Vagina (tissue), 2 donors: ENCODE measurements around the gene SLC19A2. TPM values are rescaled to one million over a fixed set of nuclear protein-coding genes. Genes with fewer than 3 reads are reported as not detected.

Experiments used
- DNase-seq, 2 donors: peaks; one replicate each; pipeline ENCODE4 v3.0.0-alpha.2; 2017; ENCODE audit errors: extremely low spot score in 2 of 2
- H3K27ac ChIP-seq: fragments of 200-600 bp; sonication (generic); one replicate; pipeline ENCODE4 v1.5.1; 2019
- H3K27me3 ChIP-seq: fragments of 200-600 bp; sonication (generic); one replicate; pipeline ENCODE4 v1.5.1; 2019
- H3K36me3 ChIP-seq, 2 donors: fragments of 200-600 bp; sonication (generic); one replicate each; pipeline ENCODE4 v1.5.1; 2017 to 2019
- H3K4me1 ChIP-seq: fragments of 200-600 bp; sonication (generic); one replicate; pipeline ENCODE4 v1.5.1; 2019
- H3K4me3 ChIP-seq, 2 donors: fragments of 200-600 bp; sonication (generic); 1 replicate in 1 of 2; 2 replicates in 1 of 2; pipeline ENCODE4 v1.5.1; 2016 to 2019
- H3K9me3 ChIP-seq: fragments of 200-600 bp; sonication (generic); one replicate; pipeline ENCODE4 v1.5.1; 2019
- POLR2A ChIP-seq, 2 donors: fragments of 450-650 bp; IDR thresholded peaks; one replicate each; pipeline ENCODE4 v1.6.1; 2017; ENCODE audit warnings: antibody characterized with exemption in 2 of 2, mild to moderate bottlenecking in 2 of 2, moderate library complexity in 2 of 2
- POLR2AphosphoS5 ChIP-seq, 2 donors: sonication (generic); formaldehyde crosslinking; IDR thresholded peaks; one replicate each; pipeline ENCODE4 v1.9.0; 2017; ENCODE audit warnings: antibody characterized with exemption in 2 of 2, mild to moderate bottlenecking in 2 of 2, low read depth in 1 of 2; ENCODE audit not compliant: insufficient read depth in 1 of 2
- intact Hi-C: fragments of 100-400 bp; cut with DNase I; formaldehyde crosslinking; loops from one replicate; pipeline ENCODE4 v1.15.1; 2023
- total RNA-seq: library from RNA; depleted of rRNA; stranded (reverse); fragments of >200 nt; gene quantifications from one replicate; pipeline ENCODE4 v1.2.3, GENCODE V29; 2016
- TF ChIP-seq, protein P1 (sequence below), 3 experiments: fragments of 450-650 bp in 2 of 3; fragments of 200-600 bp in 1 of 3; sonication (generic) in 1 of 3; IDR thresholded peaks; one replicate each; pipeline ENCODE4 v1.5.1; 2017 to 2019; ENCODE audit warnings: antibody characterized with exemption in 3 of 3, mild to moderate bottlenecking in 2 of 3, moderate library complexity in 2 of 3

The SLC19A2 gene
- total RNA-seq, 1 donor from 2014 or later, result 21.1 TPM

DNA sequence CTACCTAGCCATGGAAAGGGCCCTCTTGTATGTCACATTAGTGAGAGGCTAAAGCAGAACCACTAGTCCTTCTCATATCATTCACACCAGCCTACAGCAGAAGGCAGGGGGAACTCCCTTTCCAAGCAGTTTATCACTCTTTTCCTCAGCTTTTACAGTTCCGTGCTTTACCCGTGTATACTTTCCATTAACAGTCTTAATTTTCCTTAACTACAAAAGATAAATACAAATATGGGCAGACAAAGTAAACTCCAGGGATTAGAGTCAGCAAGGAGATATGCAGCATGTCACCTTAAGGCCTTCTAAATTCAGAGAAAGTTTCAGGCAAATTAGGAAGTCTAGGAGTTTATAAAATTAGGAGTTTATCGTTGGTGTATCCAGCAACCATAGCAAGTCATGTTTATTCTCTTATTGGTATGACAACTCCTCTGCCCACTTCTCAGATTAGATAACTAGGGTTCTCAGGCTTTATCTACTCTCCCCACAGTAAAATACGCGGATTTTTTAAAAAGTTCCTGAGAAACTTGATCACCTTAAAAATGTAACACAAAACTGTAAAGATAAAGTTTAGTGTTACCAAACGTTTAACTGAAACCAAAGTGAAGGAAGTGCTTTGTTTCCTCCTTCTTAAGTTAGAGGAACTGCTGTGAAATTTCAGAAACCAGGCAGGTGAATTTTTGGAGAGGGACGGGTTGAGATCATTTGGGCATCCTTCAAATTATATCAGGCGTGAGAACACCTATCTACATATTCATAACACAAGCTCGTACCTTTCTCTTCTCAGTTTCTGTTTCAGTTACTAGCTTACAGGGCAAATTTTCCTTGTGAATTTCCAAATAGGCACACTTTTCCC, 42.7 kb upstream of the SLC19A2 start:
- Histone ChIP-seq H3K27ac (peak overlapping the region; percentile 57), H3K27me3 (no peaks in the 10 kb centered on the region), H3K4me1 (no peaks in the 10 kb centered on the region), H3K9me3 (no peaks in the 10 kb centered on the region), H3K36me3 (no peaks in the 10 kb centered on the region), H3K4me3 (no peak overlapping the region)
- intact Hi-C loops, result no loop called here
- TF ChIP-seq, protein P1, sequence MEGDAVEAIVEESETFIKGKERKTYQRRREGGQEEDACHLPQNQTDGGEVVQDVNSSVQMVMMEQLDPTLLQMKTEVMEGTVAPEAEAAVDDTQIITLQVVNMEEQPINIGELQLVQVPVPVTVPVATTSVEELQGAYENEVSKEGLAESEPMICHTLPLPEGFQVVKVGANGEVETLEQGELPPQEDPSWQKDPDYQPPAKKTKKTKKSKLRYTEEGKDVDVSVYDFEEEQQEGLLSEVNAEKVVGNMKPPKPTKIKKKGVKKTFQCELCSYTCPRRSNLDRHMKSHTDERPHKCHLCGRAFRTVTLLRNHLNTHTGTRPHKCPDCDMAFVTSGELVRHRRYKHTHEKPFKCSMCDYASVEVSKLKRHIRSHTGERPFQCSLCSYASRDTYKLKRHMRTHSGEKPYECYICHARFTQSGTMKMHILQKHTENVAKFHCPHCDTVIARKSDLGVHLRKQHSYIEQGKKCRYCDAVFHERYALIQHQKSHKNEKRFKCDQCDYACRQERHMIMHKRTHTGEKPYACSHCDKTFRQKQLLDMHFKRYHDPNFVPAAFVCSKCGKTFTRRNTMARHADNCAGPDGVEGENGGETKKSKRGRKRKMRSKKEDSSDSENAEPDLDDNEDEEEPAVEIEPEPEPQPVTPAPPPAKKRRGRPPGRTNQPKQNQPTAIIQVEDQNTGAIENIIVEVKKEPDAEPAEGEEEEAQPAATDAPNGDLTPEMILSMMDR (IDR thresholded peaks at IDR 0.05), result no peak
- TF ChIP-seq POLR2A (IDR thresholded peaks at IDR 0.05), result no peak
- no peak for TF ChIP-seq POLR2AphosphoS5 (IDR thresholded peaks at IDR 0.05; ENCODE audit: insufficient read depth in 1 of 2, low read depth in 1 of 2)
- no peak for DNase-seq

DNA sequence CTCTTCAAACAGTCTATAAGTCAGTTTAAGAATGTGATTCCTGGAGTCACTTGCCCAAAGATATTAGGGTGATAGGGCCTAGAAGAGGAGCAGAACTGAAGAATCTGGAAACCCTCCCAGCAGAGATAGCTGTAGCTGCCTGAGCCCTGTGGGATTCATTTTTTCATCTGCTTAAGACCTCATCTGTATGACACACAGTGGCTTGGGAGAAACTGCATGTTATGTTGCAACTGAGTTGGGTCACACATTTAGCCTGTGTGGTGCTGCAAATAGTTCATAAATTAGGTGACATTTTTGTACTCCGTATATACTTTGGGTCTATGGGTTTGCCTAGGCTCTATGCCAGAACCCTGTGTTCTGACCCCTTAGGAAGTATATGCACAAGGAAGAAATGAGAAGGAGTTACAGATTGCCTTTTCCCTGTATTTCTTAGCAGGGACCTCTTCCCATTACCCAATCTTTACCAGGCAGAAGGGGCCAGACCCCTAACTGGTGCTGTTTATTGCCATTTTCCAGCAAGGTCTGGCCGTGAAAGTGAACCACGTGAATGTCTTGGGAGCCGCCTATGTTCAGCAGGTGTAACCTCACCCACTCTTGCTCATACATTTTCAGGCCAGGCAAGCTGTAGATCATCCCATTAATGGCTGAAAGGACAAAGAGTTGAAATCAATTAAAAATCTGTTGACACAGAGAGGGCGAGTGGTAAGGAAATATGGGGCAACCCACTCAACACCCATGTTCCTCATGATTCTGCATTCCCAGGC, 41.9 kb upstream of the SLC19A2 start:
- Histone ChIP-seq H3K36me3 (no peaks in the 10 kb centered on the region), H3K4me1 (no peaks in the 10 kb centered on the region), H3K27me3 (no peaks in the 10 kb centered on the region), H3K9me3 (no peaks in the 10 kb centered on the region), H3K4me3 (no peak overlapping the region), H3K27ac (peak overlapping the region; percentile 57)
- TF ChIP-seq POLR2A (IDR thresholded peaks at IDR 0.05), result no peak
- no peak for TF ChIP-seq POLR2AphosphoS5 (IDR thresholded peaks at IDR 0.05; ENCODE audit: insufficient read depth in 1 of 2, low read depth in 1 of 2)
- TF ChIP-seq, protein P1 (IDR thresholded peaks at IDR 0.05), result no peak
- no peak for DNase-seq
- intact Hi-C loops, result no loop called here

DNA sequence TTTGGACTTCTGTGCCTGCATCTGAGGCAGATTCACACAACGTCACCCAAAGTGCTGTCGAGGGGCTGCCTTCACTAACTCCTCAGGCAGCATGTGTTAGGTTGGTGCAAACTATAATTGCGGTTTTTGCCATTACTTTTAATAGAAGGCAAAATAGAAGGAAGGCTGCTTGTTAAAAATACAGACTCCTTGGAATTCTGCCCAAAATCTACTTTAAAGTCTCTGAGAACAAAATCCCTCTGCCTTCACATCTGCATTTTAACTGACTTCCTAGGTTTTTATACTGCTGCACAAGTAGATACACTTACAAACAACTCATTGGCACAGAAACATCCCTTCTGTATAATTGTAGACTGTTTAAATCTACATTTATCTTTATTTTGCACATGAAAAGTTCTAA, 41.3 kb upstream of the SLC19A2 start:
- intact Hi-C loops, result no loop called here
- peak overlapping the region; percentile 57 for H3K27ac ChIP-seq

DNA sequence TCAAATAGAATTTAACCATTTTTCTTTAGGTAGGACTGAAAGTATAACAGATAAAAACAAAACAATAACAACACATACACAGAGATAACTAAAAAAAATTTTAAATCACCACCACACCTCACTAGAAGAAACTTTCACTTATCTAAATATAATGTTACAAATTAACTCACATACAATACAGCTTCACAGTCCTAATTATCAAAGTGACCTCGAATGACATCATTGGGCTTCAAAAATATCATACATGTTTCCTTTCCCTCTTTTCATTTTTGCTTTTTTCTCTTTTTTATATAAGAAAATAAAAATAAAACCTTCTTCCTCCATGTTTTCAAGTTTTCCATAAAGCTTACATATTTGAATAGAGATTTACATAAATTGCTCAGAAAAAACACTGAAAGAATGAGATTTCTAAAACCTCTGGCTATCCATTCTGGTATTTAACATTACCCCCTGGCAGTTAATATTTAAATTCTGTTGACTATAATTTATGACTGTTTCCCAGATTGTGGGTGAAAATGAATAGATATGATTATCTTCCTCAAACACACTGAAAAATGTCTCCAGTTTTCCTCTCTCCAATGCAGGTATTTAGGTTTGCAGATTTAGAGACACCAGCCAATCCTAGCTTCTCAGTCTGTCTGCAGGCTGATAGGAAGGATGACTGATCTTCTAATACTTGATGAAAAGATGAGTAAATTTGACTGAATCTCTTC, 40.5 kb upstream of the SLC19A2 start:
- Histone ChIP-seq H3K9me3 (no peaks in the 10 kb centered on the region), H3K4me3 (no peak overlapping the region), H3K36me3 (no peaks in the 10 kb centered on the region), H3K27ac (no peak overlapping the region), H3K27me3 (no peaks in the 10 kb centered on the region), H3K4me1 (no peaks in the 10 kb centered on the region)
- intact Hi-C loops, result no loop called here
- TF ChIP-seq, protein P1 (IDR thresholded peaks at IDR 0.05), result no peak
- no peak for TF ChIP-seq POLR2A (IDR thresholded peaks at IDR 0.05)
- no peak for TF ChIP-seq POLR2AphosphoS5 (IDR thresholded peaks at IDR 0.05; ENCODE audit: insufficient read depth in 1 of 2, low read depth in 1 of 2)
- no peak for DNase-seq

More for the DNA sequence above, 41.3 kb upstream of the SLC19A2 start:
- no peak for TF ChIP-seq POLR2AphosphoS5 (IDR thresholded peaks at IDR 0.05; ENCODE audit: insufficient read depth in 1 of 2, low read depth in 1 of 2)
- TF ChIP-seq, protein P1 (IDR thresholded peaks at IDR 0.05), result no peak
- no peaks in the 10 kb centered on the region for H3K27me3 ChIP-seq
- H3K36me3 ChIP-seq, result no peaks in the 10 kb centered on the region
- H3K4me1 ChIP-seq, result no peaks in the 10 kb centered on the region
- no peaks in the 10 kb centered on the region for H3K9me3 ChIP-seq
- no peak overlapping the region for H3K4me3 ChIP-seq
- DNase-seq, result no peak
